Breast epithelium (tissue), 3 donors: ENCODE results near the gene KRTAP1-4.

Experiments used
- CTCF ChIP-seq, 3 donors: fragments of 450-650 bp; IDR thresholded peaks; one replicate each; pipeline ENCODE4 v1.5.1; 2016 to 2017; ENCODE audit warnings: antibody characterized with exemption in 3 of 3, mild to moderate bottlenecking in 3 of 3, moderate library complexity in 3 of 3
- POLR2A ChIP-seq: fragments of 450-650 bp; IDR thresholded peaks from one replicate; pipeline ENCODE4 v1.6.1; 2016; ENCODE audit warnings: antibody characterized with exemption, mild to moderate bottlenecking, moderate library complexity
- POLR2AphosphoS5 ChIP-seq, 3 donors: sonication (generic); formaldehyde crosslinking; IDR thresholded peaks; one replicate each; pipeline ENCODE4 v1.6.1; 2017; ENCODE audit warnings: antibody characterized with exemption in 3 of 3

DNA sequence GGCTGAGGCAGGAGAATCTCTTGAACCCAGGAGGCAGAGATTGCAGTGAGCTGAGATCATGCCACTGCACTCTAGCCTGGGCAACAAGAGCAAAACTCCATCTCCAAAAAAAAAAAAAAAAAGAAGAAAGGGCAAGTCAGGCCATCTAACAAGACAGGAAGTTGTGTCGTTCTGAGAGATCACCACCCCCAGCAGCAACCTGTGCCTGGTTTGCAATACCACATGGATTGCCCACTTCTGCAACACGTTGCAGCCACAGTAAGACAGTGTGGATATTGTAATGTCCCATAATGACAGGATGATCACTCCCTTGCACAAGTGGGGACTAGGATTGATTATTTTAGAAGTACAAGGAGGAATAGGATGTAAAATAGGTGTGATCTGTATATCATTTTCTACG is 39.0 kb upstream of the KRTAP1-4 start:
- TF ChIP-seq CTCF (IDR thresholded peaks at IDR 0.05) (no peak), POLR2A (no peak), POLR2AphosphoS5 (IDR thresholded peaks at IDR 0.05) (no peak)
